HepG2 (cell line): ENCODE results near the gene SHLD1. TPM values are rescaled to one million over a fixed set of nuclear protein-coding genes. Genes with fewer than 3 reads are reported as not detected.

Source experiments
- ATAC-seq: fragments of 200-7000 bp; cut with Tn5 transposase; 3 replicates; pipeline ENCODE4 v1.9.1; 2020; ENCODE audit warnings: mild to moderate bottlenecking, moderate library complexity
- BruUV-seq: library from RNA; stranded (reverse); fragments of 400-500 nt; replicated peaks from 2 replicates; lab custom pipeline; 2021; lab: Mats Ljungman, UMichigan
- CTCF ChIA-PET: fragments of 300-600 bp; formaldehyde crosslinking; extraction: SDS; loops from one replicate; lab custom pipeline; 2021; ENCODE audit warnings: low total read pairs, inconsistent platforms, low intra/inter-chr PET ratio; lab: Yijun Ruan, JAX
- POLR2A ChIA-PET: fragments of 350-600 bp; sonication (Branson Sonifier 250); formaldehyde crosslinking; loops from one replicate; lab custom pipeline; 2020; ENCODE audit warnings: antibody characterized with exemption, inconsistent platforms; lab: Yijun Ruan, JAX
- DNase-seq: peaks from one replicate; pipeline ENCODE4 v3.0.0-alpha.2; 2015; ENCODE audit warnings: low spot score
- FAIRE-seq: peaks from 3 replicates; lab custom pipeline; 2011; peaks lifted over from hg19 to GRCh38; lab: Jason Lieb, UNC
- H2AFZ ChIP-seq: one replicate; pipeline ENCODE4 v1.6.1; 2011; ENCODE audit warnings: low read length, inconsistent platforms
- H3K27ac ChIP-seq: fragments of 300-600 bp; 3 replicates; pipeline ENCODE4 v1.8.0; 2011; ENCODE audit warnings: mixed run types, mild to moderate bottlenecking, mixed read lengths, low read length, inconsistent platforms; ENCODE audit not compliant: insufficient read depth; ENCODE audit errors: extremely low read length
- H3K27me3 ChIP-seq, 2 experiments: fragments of 200-600 bp in 1 of 2; 2 replicates in 1 of 2; 3 replicates in 1 of 2; pipeline versions ENCODE4 v1.6.0 to v1.8.0; 2011; ENCODE audit warnings: low read length in 2 of 2, mild to moderate bottlenecking in 2 of 2, moderate library complexity in 2 of 2, inconsistent platforms in 1 of 2; ENCODE audit not compliant: insufficient read depth in 2 of 2, control insufficient read depth in 1 of 2
- H3K36me3 ChIP-seq, 2 experiments: fragments of 200-600 bp in 1 of 2; replicated peaks in 1 of 2; 2 replicates in 1 of 2; 3 replicates in 1 of 2; pipeline versions ENCODE4 v1.5.1 to v1.8.0; 2011; ENCODE audit warnings: low read length in 2 of 2, inconsistent platforms in 1 of 2; ENCODE audit not compliant: insufficient read depth in 2 of 2, control insufficient read depth in 1 of 2
- H3K4me1 ChIP-seq: 2 replicates; pipeline ENCODE4 v1.5.1; 2012; ENCODE audit warnings: low read length, inconsistent platforms; ENCODE audit not compliant: insufficient read depth
- H3K4me2 ChIP-seq: 2 replicates; pipeline ENCODE4 v1.6.0; 2011; ENCODE audit warnings: low read depth, low read length, inconsistent platforms
- H3K4me3 ChIP-seq, 3 experiments: fragments of 200-600 bp in 1 of 3; sonication (generic), shearing (Covaris generic) in 1 of 3; replicated peaks in 1 of 3; 2 replicates each; pipeline ENCODE4 v1.5.1; 2011 to 2016; ENCODE audit warnings: low read length in 3 of 3, inconsistent platforms in 2 of 3, low read depth in 2 of 3, mild to moderate bottlenecking in 2 of 3, control low read depth in 1 of 3, mixed read lengths in 1 of 3; ENCODE audit not compliant: insufficient read depth in 1 of 3
- H3K79me2 ChIP-seq: one replicate; pipeline ENCODE4 v1.6.1; 2011; ENCODE audit warnings: low read length, inconsistent platforms; ENCODE audit not compliant: insufficient read depth
- H3K9ac ChIP-seq: 2 replicates; pipeline ENCODE4 v1.6.0; 2011; ENCODE audit warnings: mild to moderate bottlenecking, low read depth, low read length, inconsistent platforms; ENCODE audit not compliant: insufficient read depth
- H3K9me3 ChIP-seq: 2 replicates; pipeline ENCODE4 v1.5.1; 2012; ENCODE audit warnings: mild to moderate bottlenecking, low read length
- H4K20me1 ChIP-seq: 2 replicates; pipeline ENCODE4 v1.6.0; 2011; ENCODE audit warnings: inconsistent platforms, mild to moderate bottlenecking, low read length, moderate library complexity; ENCODE audit not compliant: insufficient read depth
- FIP1L1 ChIP-seq: fragments of 200-400 bp; formaldehyde crosslinking; IDR thresholded peaks from 2 replicates; pipeline ENCODE4 v1.6.1; 2018; ENCODE audit warnings: low read depth, mild to moderate bottlenecking, low read length, moderate library complexity, borderline replicate concordance; ENCODE audit not compliant: insufficient read depth
- MAFK ChIP-seq, 2 experiments: IDR thresholded peaks in 1 of 2; conservative IDR thresholded peaks in 1 of 2; 2 replicates each; pipeline ENCODE4 v1.6.1; 2011; ENCODE audit warnings: improper control_type of control experiment in 2 of 2, low read length in 2 of 2
- ZNF572 ChIP-seq: sonication (generic); formaldehyde crosslinking; IDR thresholded peaks from 2 replicates; pipeline ENCODE4 v1.5.1; 2020; ENCODE audit warnings: mild to moderate bottlenecking, missing genetic modification reagents
- ZNF598 ChIP-seq: sonication (generic); formaldehyde crosslinking; IDR thresholded peaks from 2 replicates; pipeline ENCODE4 v1.5.1; 2020; ENCODE audit warnings: mild to moderate bottlenecking, missing genetic modification reagents, borderline replicate concordance
- WGBS: methylation state at CpG from one replicate; pipeline ENCODE4 v1.1.6; 2017; ENCODE audit warnings: low lambda C conversion rate; 5-methylcytosine and 5-hydroxymethylcytosine counted together
- in situ Hi-C: cut with HindIII; loops from 2 replicates; pipeline ENCODE4 v1.10.0; 2017; ENCODE audit warnings: low pct_unique_long_range_greater_than_20kb; ENCODE audit not compliant: extremely low pct_ligation_motif_present
- intact Hi-C: fragments of 100-400 bp; cut with micrococcal nuclease; formaldehyde crosslinking; loops from one replicate; pipeline ENCODE4 v1.10.0; 2022; ENCODE audit not compliant: unreplicated experiment
- polyA plus RNA-seq, 8 experiments: library from polyadenylated mRNA; depleted of rRNA in 3 of 8; stranded (reverse) in 7 of 8; unstranded in 1 of 8; fragments of >200 nt; fragmentation: Illumina TruSeq in 4 of 8; extraction: Trizol in 4 of 8; gene quantifications; 2 replicates each; pipeline versions ENCODE4 v1.2.1 to v1.2.3, GENCODE V29; 2011 to 2016; ENCODE audit warnings: low read depth in 4 of 8, missing spikeins in 1 of 8, mixed read lengths in 1 of 8; ENCODE audit not compliant: insufficient read depth in 1 of 8
- total RNA-seq, 5 experiments: library from RNA; depleted of rRNA; stranded (reverse); fragments of >200 nt; fragmentation: Illumina TruSeq; extraction: Trizol; gene quantifications; 2 replicates each; pipeline ENCODE4 v1.2.3, GENCODE V29; 2016; ENCODE audit warnings: low read depth in 1 of 5

Gene SHLD1
- total and polyA plus RNA-seq, 2 of the 13 experiments (the other 11 are each of a cell fraction or from before 2014, with no cell fraction given): 8.9 to 10.0 TPM

DNA sequence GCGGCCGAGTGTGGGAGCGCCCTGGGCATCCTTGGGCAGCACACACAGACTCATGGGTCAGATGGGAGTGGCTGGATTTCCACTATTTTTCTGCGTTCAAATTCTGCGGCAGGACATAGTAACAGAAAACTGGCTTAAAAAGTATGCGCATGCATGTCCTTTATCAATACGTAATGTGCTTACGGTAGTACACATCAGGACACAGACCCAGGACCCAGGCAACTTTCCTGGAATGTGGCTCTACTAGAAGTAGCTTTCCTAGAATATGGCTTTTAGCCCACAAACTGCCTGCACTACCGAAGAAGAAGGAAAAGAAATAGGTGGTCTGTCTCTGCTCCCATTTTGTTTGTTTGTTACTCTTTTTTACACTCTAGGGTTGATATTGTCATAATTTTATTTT, 43.4 kb upstream of the SHLD1 start:
- POLR2A ChIA-PET: no interaction called here
- in situ Hi-C loops (no loop called here), intact Hi-C loops (no loop called here)
- CTCF ChIA-PET: no interaction called here
- Histone ChIP-seq H3K9ac (no peak overlapping the region), H3K4me1 (peaks cover 29% of the 10 kb centered on the region), H3K79me2 (no peaks in the 10 kb centered on the region), H2AFZ (no peak overlapping the region), H3K4me3 (no peak overlapping the region), H3K27ac (no peak overlapping the region), H4K20me1 (no peaks in the 10 kb centered on the region), H3K9me3 (no peaks in the 10 kb centered on the region)
- BruUV-seq: no TSS peak
- 78% methylated on average over 9 of the region's 9 CpGs for WGBS
- ATAC-seq: no peak
- TF ChIP-seq ZNF572 (CRISPR knock-in tag) (0 out of 2 replicates have a peak, but pooled peaks have one; percentile 24), FIP1L1 (no peak)
- TF ChIP-seq, all 625 proteins: peak for 1
- DNase-seq (no peak), FAIRE-seq (no peak)
- no peaks in the 10 kb centered on the region for H3K27me3 ChIP-seq
- no peaks in the 10 kb centered on the region for H3K36me3 ChIP-seq
- no peak overlapping the region for H3K4me2 ChIP-seq

DNA sequence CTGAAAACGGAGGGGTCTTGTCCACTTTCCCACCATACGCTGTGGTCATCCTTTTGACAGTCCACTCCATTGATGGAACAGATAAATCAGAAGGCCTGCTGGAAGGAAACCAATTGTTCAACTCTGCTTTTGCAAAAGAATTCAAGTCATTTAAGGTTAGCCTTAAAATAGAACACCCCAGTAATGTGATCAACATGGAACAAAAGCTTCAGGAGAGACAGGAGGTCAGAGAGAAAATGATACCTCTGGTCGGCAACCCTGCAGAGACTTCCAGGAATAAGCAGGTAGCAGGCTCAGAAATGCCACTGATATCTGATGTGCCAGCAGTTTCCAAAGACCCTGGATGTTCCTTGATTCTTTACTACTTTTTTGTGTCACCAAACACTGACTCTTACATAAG, 39.6 kb upstream of the SHLD1 start:
- FAIRE-seq: no peak

More for the DNA sequence above, 39.6 kb upstream of the SHLD1 start:
- POLR2A ChIA-PET: no interaction called here
- H3K27ac ChIP-seq: no peak overlapping the region
- H3K4me2 ChIP-seq: no peak overlapping the region
- no peaks in the 10 kb centered on the region for H3K79me2 ChIP-seq
- H3K9me3 ChIP-seq: no peaks in the 10 kb centered on the region
- CTCF ChIA-PET: no interaction called here
- DNase-seq (no peak), ATAC-seq (no peak)
- H3K9ac ChIP-seq: no peak overlapping the region
- WGBS: 50% methylated on average over 3 of the region's 3 CpGs
- no peaks in the 10 kb centered on the region for H4K20me1 ChIP-seq
- no peak overlapping the region for H3K4me3 ChIP-seq
- in situ Hi-C loops (no loop called here), intact Hi-C loops (loop anchor here (10.0 kb wide), 1 partner anchor 64 kb away; no protein-coding TSS in a partner anchor)
- H3K4me1 ChIP-seq: peaks cover 36% of the 10 kb centered on the region
- no peaks in the 10 kb centered on the region for H3K27me3 ChIP-seq
- BruUV-seq: no TSS peak
- 0 out of 4 replicates have a peak, but pooled peaks have one; percentile 11 to 32 for TF ChIP-seq MAFK (conservative IDR thresholded peaks at IDR 0.05 in 1 of 2, IDR thresholded peaks at IDR 0.05 in 1 of 2; ENCODE audit: low read length in 2 of 2)
- TF ChIP-seq ZNF598 (CRISPR knock-in tag): no peak
- TF ChIP-seq, all 625 proteins: peak for 1
- no peaks in the 10 kb centered on the region for H3K36me3 ChIP-seq
- H2AFZ ChIP-seq: no peak overlapping the region
